OCI-LY1 (cell line): Measurements from ENCODE around the gene PSORS1C1.

Experiments
- H2AFZ ChIP-seq: fragments of 200-600 bp; sonication (generic), shearing (Covaris generic); 2 replicates; pipeline ENCODE4 v1.6.0; 2014; ENCODE audit warnings: antibody characterized with exemption, mild to moderate bottlenecking, low read length
- H3F3A ChIP-seq: fragments of 200-600 bp; sonication (generic), shearing (Covaris generic); 2 replicates; pipeline ENCODE4 v1.6.0; 2014; ENCODE audit warnings: mild to moderate bottlenecking, antibody characterized with exemption, low read length, moderate library complexity; ENCODE audit not compliant: insufficient read depth
- H3K27ac ChIP-seq: fragments of 200-600 bp; sonication (generic); 2 replicates; pipeline ENCODE4 v1.5.1; 2014; ENCODE audit warnings: low read length, mixed run types, mild to moderate bottlenecking, low read depth; ENCODE audit not compliant: poor library complexity, severe bottlenecking
- H3K27me3 ChIP-seq: fragments of 200-600 bp; sonication (generic); 2 replicates; pipeline ENCODE4 v1.6.0; 2014; ENCODE audit warnings: antibody characterized with exemption, mild to moderate bottlenecking, low read length, moderate library complexity; ENCODE audit not compliant: insufficient read depth
- H3K36me3 ChIP-seq: fragments of 200-600 bp; sonication (generic); 2 replicates; pipeline ENCODE4 v1.6.1; 2014; ENCODE audit warnings: mild to moderate bottlenecking, antibody characterized with exemption, low read length, moderate library complexity, mixed read lengths; ENCODE audit not compliant: insufficient read depth
- H3K4me1 ChIP-seq: fragments of 200-600 bp; sonication (generic); 2 replicates; pipeline ENCODE4 v1.5.1; 2014; ENCODE audit warnings: mild to moderate bottlenecking, low read length, moderate library complexity; ENCODE audit not compliant: insufficient read depth, severe bottlenecking
- H3K4me2 ChIP-seq: fragments of 200-600 bp; sonication (generic), shearing (Covaris generic); 2 replicates; pipeline ENCODE4 v1.6.1; 2014; ENCODE audit warnings: low read length
- H3K4me3 ChIP-seq: fragments of 200-600 bp; sonication (generic); 2 replicates; pipeline ENCODE4 v1.5.1; 2014; ENCODE audit warnings: low read length, low read depth, mild to moderate bottlenecking, mixed read lengths; ENCODE audit not compliant: poor library complexity, severe bottlenecking
- H3K79me2 ChIP-seq: fragments of 200-600 bp; shearing (Covaris generic); 2 replicates; pipeline ENCODE4 v1.6.1; 2016; ENCODE audit warnings: mixed run types, low read length, mixed read lengths; ENCODE audit not compliant: insufficient read depth
- H3K9ac ChIP-seq: fragments of 200-600 bp; sonication (generic), shearing (Covaris generic); 2 replicates; pipeline ENCODE4 v1.6.1; 2014; ENCODE audit warnings: mild to moderate bottlenecking, low read length, mixed read lengths
- H3K9me2 ChIP-seq: fragments of 200-600 bp; sonication (generic), shearing (Covaris generic); 2 replicates; pipeline ENCODE4 v1.6.1; 2014; ENCODE audit warnings: low read depth, mild to moderate bottlenecking, low read length, mixed read lengths
- H3K9me3 ChIP-seq: fragments of 200-600 bp; shearing (Covaris generic); 2 replicates; pipeline ENCODE4 v1.6.1; 2014; ENCODE audit warnings: low read length, mixed read lengths
- H4K20me1 ChIP-seq: fragments of 200-600 bp; sonication (generic), shearing (Covaris generic); 2 replicates; pipeline ENCODE4 v1.6.0; 2016; ENCODE audit warnings: mild to moderate bottlenecking, low read length; ENCODE audit not compliant: insufficient read depth
- CTCF ChIP-seq: fragments of 200-600 bp; sonication (generic), shearing (Covaris generic); IDR thresholded peaks from 2 replicates; pipeline ENCODE4 v1.5.1; 2017; ENCODE audit warnings: mild to moderate bottlenecking, antibody characterized with exemption, low read length, moderate library complexity, mixed read lengths
- EZH2 ChIP-seq: fragments of 200-600 bp; sonication (generic), shearing (Covaris generic); IDR thresholded peaks from 2 replicates; pipeline ENCODE4 v1.8.0; 2017; ENCODE audit warnings: borderline replicate concordance, mixed run types, mild to moderate bottlenecking, antibody characterized with exemption, low read length, moderate library complexity, mixed read lengths

The PSORS1C1 gene

GRCh38 chr6:31116661-31117385, 2.2 kb downstream of the PSORS1C1 start:
- H3K4me3 ChIP-seq = no peak overlapping the region
- H3K9me3 ChIP-seq = no peaks in the 10 kb centered on the region
- no peak overlapping the region for H2AFZ ChIP-seq
- H3K27me3 ChIP-seq = peaks cover 5% of the 10 kb centered on the region; the same call in 1 of the 2 replicates
- TF ChIP-seq EZH2 (no peak), CTCF (no peak)
- no peaks in the 10 kb centered on the region for H3K4me1 ChIP-seq
- no peak overlapping the region for H3K4me2 ChIP-seq
- no peak overlapping the region for H3K9ac ChIP-seq
- H3K36me3 ChIP-seq = no peaks in the 10 kb centered on the region
- H3K27ac ChIP-seq = no peak overlapping the region
- no peaks in the 10 kb centered on the region for H4K20me1 ChIP-seq
- no peaks in the 10 kb centered on the region for H3K79me2 ChIP-seq
- no peaks in the 10 kb centered on the region for H3F3A ChIP-seq
- no peaks in the 10 kb centered on the region for H3K9me2 ChIP-seq

DNA sequence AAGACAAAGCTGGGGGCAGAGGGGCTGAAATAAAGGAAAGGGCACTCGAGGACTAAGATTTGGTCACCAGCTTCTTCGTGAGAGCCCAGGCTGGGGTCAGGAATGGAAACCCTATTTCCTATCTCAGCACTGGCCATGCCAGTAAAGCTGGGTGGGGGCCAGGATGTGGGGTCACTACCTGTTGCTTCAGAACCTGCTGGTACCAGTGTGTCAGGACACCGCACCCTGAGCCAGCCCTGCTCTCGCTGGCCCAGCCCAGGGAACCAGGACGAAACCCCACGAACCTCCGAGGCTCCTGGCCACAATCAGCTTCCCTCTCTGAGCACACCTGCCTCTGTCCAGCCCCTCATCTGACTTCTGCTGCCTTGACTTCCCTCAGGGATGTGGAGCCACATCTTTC, 3.6 kb downstream of the PSORS1C1 start:
- no peak overlapping the region for H3K27ac ChIP-seq
- no peaks in the 10 kb centered on the region for H4K20me1 ChIP-seq
- no peak overlapping the region for H3K4me3 ChIP-seq
- no peaks in the 10 kb centered on the region for H3K36me3 ChIP-seq
- H3K4me1 ChIP-seq = no peaks in the 10 kb centered on the region
- no peak overlapping the region for H3K4me2 ChIP-seq
- no peaks in the 10 kb centered on the region for H3K79me2 ChIP-seq
- H3K9me2 ChIP-seq = no peaks in the 10 kb centered on the region
- peaks cover 5% of the 10 kb centered on the region; the same call in 1 of the 2 replicates for H3K27me3 ChIP-seq
- no peak overlapping the region for H3K9ac ChIP-seq
- no peaks in the 10 kb centered on the region for H3F3A ChIP-seq
- TF ChIP-seq CTCF = no peak
- TF ChIP-seq EZH2 = no peak
- no peak overlapping the region for H2AFZ ChIP-seq
- no peaks in the 10 kb centered on the region for H3K9me3 ChIP-seq

DNA sequence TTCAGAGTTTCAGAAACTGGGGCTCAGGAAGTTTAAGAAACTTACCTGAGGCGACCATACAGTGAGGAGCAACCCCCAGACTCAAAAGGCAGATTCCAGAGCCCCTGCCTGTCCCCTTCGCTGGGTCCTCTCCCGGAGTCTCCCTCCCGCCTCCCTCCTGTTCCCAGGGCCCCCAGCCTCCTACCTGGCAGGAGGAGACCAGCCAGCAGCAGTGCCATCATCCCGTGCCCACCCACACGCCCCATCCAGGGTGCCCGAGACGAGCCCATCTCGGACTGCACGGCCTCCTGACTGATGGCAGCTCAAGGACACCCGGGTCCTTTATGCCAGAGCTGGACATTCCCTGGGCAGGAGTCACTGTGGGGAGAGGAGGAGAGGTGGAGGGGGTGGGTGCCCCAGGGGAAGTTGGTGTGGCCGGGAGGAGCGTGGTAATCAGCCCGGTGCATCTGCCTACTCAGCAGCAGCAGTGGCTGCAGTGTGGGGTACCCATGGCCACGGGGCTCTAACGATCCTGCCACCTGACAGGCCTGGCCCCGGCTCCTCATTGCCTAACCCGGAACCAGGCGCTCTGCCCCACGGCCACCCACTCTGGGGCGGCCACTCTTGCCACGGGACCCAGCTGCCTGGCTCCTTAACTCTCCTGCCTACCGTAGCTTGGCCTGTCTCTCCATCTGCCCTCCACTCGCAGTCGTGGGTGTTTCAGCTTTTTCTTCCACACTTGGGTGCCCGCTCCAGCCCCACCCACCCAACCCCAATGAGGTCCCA, 5.7 kb downstream of the PSORS1C1 start, which contains the start of gene CDSN:
TSS of gene CDSN (minus strand) at position 296 of the 765 bp plus-strand sequence. CDS start at position 269, 27 bp downstream.
- Histone ChIP-seq H3K36me3 (no peaks in the 10 kb centered on the region), H3F3A (no peaks in the 10 kb centered on the region), H3K9me3 (no peaks in the 10 kb centered on the region), H3K4me3 (no peak within 1 kb of the TSS), H3K27me3 (peaks cover 12% of the 10 kb centered on the region; the same call in 1 of the 2 replicates), H3K9ac (no peak within 1 kb of the TSS), H3K27ac (no peak within 1 kb of the TSS), H3K4me2 (no peak within 1 kb of the TSS), H2AFZ (no peak within 1 kb of the TSS), H3K9me2 (no peaks in the 10 kb centered on the region), H4K20me1 (no peaks in the 10 kb centered on the region), H3K4me1 (no peaks in the 10 kb centered on the region), H3K79me2 (no peaks in the 10 kb centered on the region)
- no peak for TF ChIP-seq CTCF
- TF ChIP-seq EZH2 = no peak
